ENCODE results near the gene HARS2. TPM values are rescaled to one million over a fixed set of nuclear protein-coding genes. Genes with fewer than 3 reads are reported as not detected.
A peak's percentile ranks its signal among the peaks of the same experiment; 100 is the strongest.

Gene HARS2
- total RNA-seq, 4 donors from 2014 or later: 29.3 to 31.8 (median 30.1) TPM

DNA sequence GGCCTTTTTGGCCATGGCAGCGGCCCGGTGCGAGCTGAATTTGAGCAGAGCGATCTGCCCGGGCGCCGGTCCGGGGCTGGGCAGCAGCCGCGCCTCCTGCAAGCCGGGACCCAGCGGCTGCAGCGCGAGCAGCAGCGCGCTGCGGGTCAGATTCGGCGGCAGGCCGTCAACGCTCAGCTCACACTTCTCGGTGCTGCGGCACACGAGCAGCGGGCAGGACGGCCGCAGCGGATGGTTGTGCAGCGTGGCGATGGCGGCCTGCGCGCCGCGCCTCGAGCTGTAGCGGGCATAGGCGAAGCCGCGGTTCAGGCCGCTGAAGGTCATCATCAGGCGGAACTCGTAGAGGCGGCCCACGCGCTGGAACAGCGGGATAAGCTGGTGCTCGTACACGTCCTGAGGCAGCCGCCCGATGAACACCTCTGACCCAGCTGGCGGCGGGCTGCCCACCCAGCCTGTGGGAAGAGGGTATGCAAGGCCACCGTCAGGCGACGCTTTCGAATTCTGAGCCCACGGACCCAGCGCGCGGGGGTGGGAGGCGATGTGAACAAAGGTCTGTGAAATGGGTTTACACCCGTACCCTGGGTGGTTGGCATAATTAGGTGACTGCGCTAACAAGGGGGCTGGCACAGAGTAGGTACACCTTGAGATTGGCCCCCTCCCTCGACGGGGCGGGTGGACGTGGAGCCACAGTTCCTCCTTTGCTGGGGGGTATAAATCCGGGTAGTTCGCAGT, 18.6 kb upstream of the HARS2 start:
- 49 to 79% methylated on average over 19 to 53 of the region's 70 CpGs for WGBS, 2 donors
- TF ChIP-seq, protein P1, sequence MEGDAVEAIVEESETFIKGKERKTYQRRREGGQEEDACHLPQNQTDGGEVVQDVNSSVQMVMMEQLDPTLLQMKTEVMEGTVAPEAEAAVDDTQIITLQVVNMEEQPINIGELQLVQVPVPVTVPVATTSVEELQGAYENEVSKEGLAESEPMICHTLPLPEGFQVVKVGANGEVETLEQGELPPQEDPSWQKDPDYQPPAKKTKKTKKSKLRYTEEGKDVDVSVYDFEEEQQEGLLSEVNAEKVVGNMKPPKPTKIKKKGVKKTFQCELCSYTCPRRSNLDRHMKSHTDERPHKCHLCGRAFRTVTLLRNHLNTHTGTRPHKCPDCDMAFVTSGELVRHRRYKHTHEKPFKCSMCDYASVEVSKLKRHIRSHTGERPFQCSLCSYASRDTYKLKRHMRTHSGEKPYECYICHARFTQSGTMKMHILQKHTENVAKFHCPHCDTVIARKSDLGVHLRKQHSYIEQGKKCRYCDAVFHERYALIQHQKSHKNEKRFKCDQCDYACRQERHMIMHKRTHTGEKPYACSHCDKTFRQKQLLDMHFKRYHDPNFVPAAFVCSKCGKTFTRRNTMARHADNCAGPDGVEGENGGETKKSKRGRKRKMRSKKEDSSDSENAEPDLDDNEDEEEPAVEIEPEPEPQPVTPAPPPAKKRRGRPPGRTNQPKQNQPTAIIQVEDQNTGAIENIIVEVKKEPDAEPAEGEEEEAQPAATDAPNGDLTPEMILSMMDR (IDR thresholded peaks at IDR 0.05): no peak
- TF ChIP-seq POLR2A (IDR thresholded peaks at IDR 0.05): no peak
- Histone ChIP-seq H3K36me3 (peaks cover 42 to 60% of the 10 kb centered on the region in 2 donors), H3K4me3 (replicated peaks in 1 of 3) (no peak overlapping the region), H3K27ac (no peak overlapping the region), H3K4me1 (no peaks in the 10 kb centered on the region), H3K27me3 (no peaks in the 10 kb centered on the region), H3K9me3 (no peaks in the 10 kb centered on the region)
- intact Hi-C loops (cut with DNase I): no loop called here
- DNase-seq: peak; percentile 18 to 22

DNA sequence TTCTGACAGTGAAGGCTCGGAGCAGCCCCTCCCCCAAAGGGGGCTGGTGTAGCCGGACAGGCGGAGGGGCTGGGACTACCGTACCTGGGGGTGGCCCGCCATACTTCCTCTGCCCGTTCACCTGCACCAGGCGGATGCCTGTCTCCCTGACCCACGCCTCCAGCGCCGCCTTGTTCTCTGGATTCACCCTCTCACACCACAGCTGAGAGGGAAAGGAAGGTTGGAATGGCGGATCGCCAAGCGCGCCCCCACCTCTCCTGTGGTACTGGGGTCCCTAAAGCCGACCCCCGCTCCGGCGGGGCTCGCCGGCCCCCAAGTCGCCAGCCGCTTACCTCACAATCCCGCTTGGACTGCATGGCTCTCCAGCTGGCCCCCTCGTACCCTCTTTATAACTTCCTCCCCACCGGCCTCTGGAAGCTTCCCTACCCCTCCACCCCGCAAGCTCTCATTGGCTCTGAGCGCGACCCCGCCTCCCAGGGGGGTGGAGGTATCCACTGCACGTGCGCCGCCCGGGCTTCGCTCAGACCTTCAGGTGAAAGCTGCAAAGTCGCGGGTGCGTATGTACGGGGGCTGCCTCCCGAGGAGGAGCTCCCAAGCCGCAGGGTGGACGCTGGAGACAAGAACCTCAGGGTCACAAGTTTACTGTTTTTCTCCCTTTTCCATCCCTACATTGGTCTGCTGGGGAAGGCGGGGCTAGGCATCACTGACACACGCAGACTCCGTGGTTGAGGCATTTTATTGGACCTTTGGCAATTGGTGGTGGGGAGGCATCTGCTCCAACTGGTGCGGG, 17.9 kb upstream of the HARS2 start, which contains the start of gene DND1:
TSS of gene DND1 (minus strand) at position 390 of the 790 bp plus-strand sequence. CDS start at position 356, 34 bp downstream.
- intact Hi-C loops (cut with DNase I): no loop called here
- WGBS, 2 donors: 85 to 89% methylated on average over 42 to 43 of the region's 45 CpGs
- Histone ChIP-seq H3K4me1 (no peaks in the 10 kb centered on the region), H3K27ac (no peak within 1 kb of the TSS), H3K27me3 (no peaks in the 10 kb centered on the region), H3K9me3 (no peaks in the 10 kb centered on the region), H3K4me3 (replicated peaks in 1 of 3) (no peak within 1 kb of the TSS), H3K36me3 (peaks cover 38 to 62% of the 10 kb centered on the region in 2 donors)
- no peak for DNase-seq
- no peak for TF ChIP-seq POLR2A (IDR thresholded peaks at IDR 0.05)
- TF ChIP-seq, protein P1 (IDR thresholded peaks at IDR 0.05): no peak

DNA sequence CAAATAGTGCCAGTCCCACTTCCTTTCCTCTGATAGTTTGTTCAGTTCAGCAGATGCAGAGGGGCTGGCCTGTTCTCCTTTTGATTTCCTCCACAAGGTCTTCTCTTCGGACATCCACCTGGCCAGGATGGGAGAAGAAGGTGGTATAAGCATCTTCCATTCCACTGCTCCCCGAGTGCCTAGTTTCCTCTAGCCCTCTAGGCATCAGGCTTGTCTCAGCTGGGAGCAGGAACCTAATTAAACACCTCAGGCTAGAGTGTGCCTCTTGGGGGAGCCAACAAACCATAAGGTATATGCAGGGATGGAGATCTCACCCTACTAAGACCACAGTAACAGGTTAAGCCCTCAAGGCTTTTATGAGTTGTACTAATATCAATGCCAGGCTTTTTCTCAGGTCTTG, 17.0 kb upstream of the HARS2 start:
- H3K4me3 ChIP-seq (replicated peaks in 1 of 3): no peak overlapping the region
- H3K9me3 ChIP-seq: no peaks in the 10 kb centered on the region
- no peak overlapping the region for H3K27ac ChIP-seq
- TF ChIP-seq POLR2A (IDR thresholded peaks at IDR 0.05): no peak
- TF ChIP-seq, protein P1 (IDR thresholded peaks at IDR 0.05): no peak
- H3K27me3 ChIP-seq: no peaks in the 10 kb centered on the region
- H3K36me3 ChIP-seq: peaks cover 34 to 55% of the 10 kb centered on the region in 2 donors
- WGBS, 2 donors: 92 to 97% methylated on average over 2 of the region's 2 CpGs
- no peaks in the 10 kb centered on the region for H3K4me1 ChIP-seq
- DNase-seq: no peak
- intact Hi-C loops (cut with DNase I): no loop called here

DNA sequence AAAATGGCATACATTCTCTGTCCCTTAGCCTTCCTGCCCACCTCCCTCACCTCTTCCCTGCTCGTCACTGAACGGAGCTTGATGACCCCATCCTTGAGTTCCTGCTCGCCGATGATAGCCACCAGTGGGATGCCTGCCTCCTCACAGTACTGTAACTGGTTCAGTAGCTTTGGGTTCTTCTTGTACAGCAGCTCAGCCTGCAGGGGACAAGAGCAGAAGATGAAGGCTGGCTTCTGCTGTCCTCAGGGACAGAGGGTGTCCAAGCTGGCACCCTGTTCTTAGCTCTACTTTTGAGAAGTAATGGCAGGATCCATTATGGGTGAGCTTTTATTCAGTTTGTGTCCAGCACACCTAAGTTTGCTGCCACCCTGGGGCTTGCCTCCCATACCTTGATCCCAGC, 16.6 kb upstream of the HARS2 start:
- WGBS, 2 donors: 91 to 94% methylated on average over 4 of the region's 4 CpGs
- TF ChIP-seq, protein P1 (IDR thresholded peaks at IDR 0.05): no peak
- TF ChIP-seq POLR2A (IDR thresholded peaks at IDR 0.05): no peak
- H3K27ac ChIP-seq: no peak overlapping the region
- H3K4me1 ChIP-seq: no peaks in the 10 kb centered on the region
- H3K4me3 ChIP-seq (replicated peaks in 1 of 3): no peak overlapping the region
- no peaks in the 10 kb centered on the region for H3K9me3 ChIP-seq
- DNase-seq: no peak
- intact Hi-C loops (cut with DNase I): no loop called here
- H3K27me3 ChIP-seq: no peaks in the 10 kb centered on the region
- peaks cover 33 to 55% of the 10 kb centered on the region in 2 donors for H3K36me3 ChIP-seq

DNA sequence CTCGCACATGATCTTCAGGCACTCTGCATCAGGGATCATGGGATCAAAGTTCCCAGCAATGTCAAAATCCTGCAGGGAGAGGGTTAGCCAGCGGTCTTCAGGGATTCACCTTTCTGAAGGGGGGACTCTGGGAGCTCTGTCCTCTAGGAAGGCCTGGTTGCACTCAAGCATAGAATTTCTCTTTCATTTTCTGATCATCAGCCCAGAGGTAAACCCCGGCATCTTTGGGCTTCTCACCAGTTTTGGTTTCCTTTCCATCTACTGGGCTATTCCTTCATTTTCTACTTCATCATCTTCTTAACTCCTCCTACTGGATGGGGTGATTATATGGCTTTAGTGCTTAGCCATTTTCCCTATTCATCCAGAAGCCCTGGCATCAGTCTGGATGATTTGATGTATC, 13.3 kb upstream of the HARS2 start:
- TF ChIP-seq, protein P1 (IDR thresholded peaks at IDR 0.05): no peak
- no peak for TF ChIP-seq POLR2A (IDR thresholded peaks at IDR 0.05)
- Histone ChIP-seq H3K27ac (no peak overlapping the region), H3K4me1 (no peaks in the 10 kb centered on the region), H3K27me3 (no peaks in the 10 kb centered on the region), H3K36me3 (peaks cover 40 to 48% of the 10 kb centered on the region in 2 donors), H3K9me3 (no peaks in the 10 kb centered on the region), H3K4me3 (replicated peaks in 1 of 3) (no peak overlapping the region)
- DNase-seq: no peak
- 90 to 97% methylated on average over 3 of the region's 3 CpGs for whole genome bisulfite sequencing, 2 donors
- intact Hi-C loops (cut with DNase I): no loop called here
